Progenitor cell of endocrine pancreas (in vitro differentiated cells): ENCODE data around the gene POLD1. TPM values are rescaled to one million over a fixed set of nuclear protein-coding genes. Genes with fewer than 3 reads are reported as not detected.
A peak's percentile ranks its signal among the peaks of the same experiment; 100 is the strongest.

Experiments used
- DNase-seq: peaks from one replicate; pipeline ENCODE4 v3.0.0; 2021; ENCODE audit warnings: low spot score; ENCODE audit not compliant: unreplicated experiment
- H3K27ac Mint-ChIP-seq: 2 replicates; pipeline ENCODE4 v1.8.0; 2021; ENCODE audit warnings: mild to moderate bottlenecking, moderate library complexity, mixed read lengths
- H3K27me3 Mint-ChIP-seq: 2 replicates; pipeline ENCODE4 v1.8.0; 2021; ENCODE audit warnings: mixed read lengths
- H3K36me3 Mint-ChIP-seq: 2 replicates; pipeline ENCODE4 v1.8.0; 2022; ENCODE audit warnings: mixed read lengths; ENCODE audit not compliant: insufficient read depth
- H3K4me1 Mint-ChIP-seq: 2 replicates; pipeline ENCODE4 v1.8.0; 2021; ENCODE audit warnings: low read depth, mixed read lengths
- H3K4me3 Mint-ChIP-seq: 2 replicates; pipeline ENCODE4 v1.8.0; 2021; ENCODE audit warnings: low read depth, mild to moderate bottlenecking, moderate library complexity, mixed read lengths
- H3K9me3 Mint-ChIP-seq: 2 replicates; pipeline ENCODE4 v1.8.0; 2021; ENCODE audit warnings: low read depth, mixed read lengths
- total RNA-seq: library from RNA; stranded (reverse); gene quantifications from 2 replicates; pipeline ENCODE4 v1.2.1, GENCODE V29; 2021
- TF ChIP-seq, protein P1 (sequence below): fragments of 200-600 bp; sonication (generic); IDR thresholded peaks from one replicate; pipeline ENCODE4 v1.5.0; 2021; ENCODE audit warnings: antibody characterized with exemption, mild to moderate bottlenecking; ENCODE audit not compliant: unreplicated experiment

POLD1 gene
- total RNA-seq, 1 donor from 2014 or later: 99.5 TPM

DNA sequence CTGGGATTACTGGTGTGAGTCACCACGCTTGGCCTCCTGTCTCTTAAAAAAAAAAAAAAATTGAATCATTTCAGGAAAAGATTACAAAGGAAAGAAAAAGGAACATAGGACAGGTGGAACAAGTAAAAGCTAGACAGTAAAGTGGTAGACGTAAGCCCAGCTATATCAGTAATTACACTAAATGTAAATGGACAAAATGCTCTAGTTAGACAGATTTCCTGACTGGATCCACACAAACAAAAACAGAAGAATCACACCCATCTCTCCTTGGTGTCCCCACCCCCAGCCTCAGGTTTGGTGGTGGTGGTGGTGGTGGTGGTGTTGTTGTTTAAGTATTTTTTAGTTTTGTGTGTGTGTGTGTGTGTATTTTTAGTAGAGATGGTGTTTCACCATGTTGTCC, 28.3 kb downstream of the POLD1 start:
- Mint-ChIP-seq H3K36me3 (peaks cover 8% of the 10 kb centered on the region), H3K27ac (no peak overlapping the region), H3K27me3 (no peaks in the 10 kb centered on the region), H3K4me1 (no peaks in the 10 kb centered on the region), H3K4me3 (no peak overlapping the region), H3K9me3 (no peaks in the 10 kb centered on the region)
- no peak for DNase-seq
- TF ChIP-seq, protein P1, sequence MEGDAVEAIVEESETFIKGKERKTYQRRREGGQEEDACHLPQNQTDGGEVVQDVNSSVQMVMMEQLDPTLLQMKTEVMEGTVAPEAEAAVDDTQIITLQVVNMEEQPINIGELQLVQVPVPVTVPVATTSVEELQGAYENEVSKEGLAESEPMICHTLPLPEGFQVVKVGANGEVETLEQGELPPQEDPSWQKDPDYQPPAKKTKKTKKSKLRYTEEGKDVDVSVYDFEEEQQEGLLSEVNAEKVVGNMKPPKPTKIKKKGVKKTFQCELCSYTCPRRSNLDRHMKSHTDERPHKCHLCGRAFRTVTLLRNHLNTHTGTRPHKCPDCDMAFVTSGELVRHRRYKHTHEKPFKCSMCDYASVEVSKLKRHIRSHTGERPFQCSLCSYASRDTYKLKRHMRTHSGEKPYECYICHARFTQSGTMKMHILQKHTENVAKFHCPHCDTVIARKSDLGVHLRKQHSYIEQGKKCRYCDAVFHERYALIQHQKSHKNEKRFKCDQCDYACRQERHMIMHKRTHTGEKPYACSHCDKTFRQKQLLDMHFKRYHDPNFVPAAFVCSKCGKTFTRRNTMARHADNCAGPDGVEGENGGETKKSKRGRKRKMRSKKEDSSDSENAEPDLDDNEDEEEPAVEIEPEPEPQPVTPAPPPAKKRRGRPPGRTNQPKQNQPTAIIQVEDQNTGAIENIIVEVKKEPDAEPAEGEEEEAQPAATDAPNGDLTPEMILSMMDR: no peak

DNA sequence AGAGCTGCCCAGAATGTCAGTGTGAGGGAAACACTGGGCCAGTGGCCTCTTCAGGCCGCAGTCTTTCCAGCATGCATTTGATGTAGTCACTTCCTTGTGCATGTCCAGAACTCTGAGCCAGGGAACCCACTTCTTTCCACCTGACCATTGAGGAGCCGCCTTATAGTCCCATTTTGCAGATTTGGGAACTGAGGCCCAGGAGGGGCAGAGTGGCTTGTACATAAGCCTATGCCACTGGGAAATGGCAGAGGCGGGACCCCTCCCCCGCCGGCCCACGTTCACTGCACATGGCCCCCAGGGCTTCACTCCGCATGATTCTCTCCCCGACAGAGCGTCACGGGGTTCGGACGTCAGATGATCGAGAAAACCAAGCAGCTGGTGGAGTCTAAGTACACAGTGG, 28.9 kb downstream of the POLD1 start:
- no peaks in the 10 kb centered on the region for H3K27me3 Mint-ChIP-seq
- no peaks in the 10 kb centered on the region for H3K9me3 Mint-ChIP-seq
- TF ChIP-seq, protein P1: no peak
- no peak overlapping the region for H3K4me3 Mint-ChIP-seq
- no peak for DNase-seq
- no peaks in the 10 kb centered on the region for H3K4me1 Mint-ChIP-seq
- peaks cover 8% of the 10 kb centered on the region for H3K36me3 Mint-ChIP-seq
- H3K27ac Mint-ChIP-seq: peak overlapping the region; percentile 74

DNA sequence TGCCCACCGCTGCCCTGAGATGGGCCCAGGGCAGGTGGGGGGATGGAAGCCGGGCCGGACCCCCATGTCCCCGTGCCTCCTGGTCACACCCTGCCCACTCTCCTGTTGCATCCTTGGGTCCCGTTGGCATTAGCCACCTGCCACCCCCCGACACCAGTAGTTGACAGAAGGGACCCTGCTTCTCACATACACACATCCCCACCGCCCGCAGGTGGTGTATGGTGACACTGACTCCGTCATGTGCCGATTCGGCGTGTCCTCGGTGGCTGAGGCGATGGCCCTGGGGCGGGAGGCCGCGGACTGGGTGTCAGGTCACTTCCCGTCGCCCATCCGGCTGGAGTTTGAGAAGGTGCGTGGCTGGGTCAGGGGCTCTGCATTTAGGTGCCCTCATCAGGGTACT, 29.4 kb downstream of the POLD1 start:
- Mint-ChIP-seq H3K9me3 (no peaks in the 10 kb centered on the region), H3K4me1 (peaks cover 3% of the 10 kb centered on the region), H3K27ac (no peak overlapping the region), H3K27me3 (peaks cover 3% of the 10 kb centered on the region), H3K36me3 (peaks cover 8% of the 10 kb centered on the region), H3K4me3 (no peak overlapping the region)
- TF ChIP-seq, protein P1: no peak
- DNase-seq: no peak

DNA sequence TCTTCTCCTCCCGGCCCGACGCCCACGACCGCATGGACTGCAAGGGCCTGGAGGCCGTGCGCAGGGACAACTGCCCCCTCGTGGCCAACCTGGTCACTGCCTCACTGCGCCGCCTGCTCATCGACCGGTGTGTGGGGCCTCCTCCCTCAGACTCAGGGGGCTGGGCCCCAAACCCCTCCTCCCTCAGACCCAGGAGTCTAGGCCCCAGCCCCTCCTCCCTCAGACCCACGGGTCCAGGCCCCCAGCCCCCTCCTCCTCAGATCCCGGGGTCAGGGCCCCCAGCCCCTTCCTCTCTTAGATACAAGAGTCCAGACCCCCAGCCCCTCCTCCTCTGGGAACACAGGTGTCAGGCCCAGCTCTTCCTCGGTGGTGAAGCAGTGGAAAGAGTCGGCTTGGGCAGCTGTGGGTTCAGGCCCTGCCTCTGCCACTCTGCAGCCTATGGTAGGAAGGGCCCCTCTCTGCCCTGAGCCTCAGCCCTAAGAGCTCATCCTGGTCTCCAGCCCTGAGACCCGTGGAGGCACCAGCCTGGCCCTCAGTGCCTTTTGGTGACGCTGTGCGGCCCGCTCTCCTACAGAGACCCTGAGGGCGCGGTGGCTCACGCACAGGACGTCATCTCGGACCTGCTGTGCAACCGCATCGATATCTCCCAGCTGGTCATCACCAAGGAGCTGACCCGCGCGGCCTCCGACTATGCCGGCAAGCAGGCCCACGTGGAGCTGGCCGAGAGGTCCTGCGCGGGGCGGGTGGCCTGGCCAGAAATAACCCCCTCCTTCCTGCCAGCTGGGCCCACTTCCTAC, 30.9 kb downstream of the POLD1 start:
- Mint-ChIP-seq H3K4me3 (no peak overlapping the region), H3K36me3 (peaks cover 4% of the 10 kb centered on the region)

DNA sequence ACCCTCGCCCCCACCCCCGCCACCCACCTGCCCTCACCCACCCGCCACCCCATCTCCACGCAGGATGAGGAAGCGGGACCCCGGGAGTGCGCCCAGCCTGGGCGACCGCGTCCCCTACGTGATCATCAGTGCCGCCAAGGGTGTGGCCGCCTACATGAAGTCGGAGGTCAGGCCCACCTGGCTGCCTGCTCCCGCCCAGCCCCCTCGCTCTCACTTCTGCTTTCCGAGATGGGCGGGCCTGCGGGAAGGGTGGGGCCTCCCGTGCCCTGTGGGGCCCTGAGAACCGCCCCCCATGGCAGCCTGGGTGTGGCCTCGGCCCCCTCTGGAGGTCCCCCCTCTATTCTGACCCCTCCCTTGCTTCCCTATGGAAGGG, 31.5 kb downstream of the POLD1 start:
- TF ChIP-seq, protein P1: no peak
- no peak for DNase-seq
- Mint-ChIP-seq H3K4me1 (peaks cover 9% of the 10 kb centered on the region), H3K4me3 (no peak overlapping the region), H3K27me3 (peaks cover 19% of the 10 kb centered on the region), H3K9me3 (no peaks in the 10 kb centered on the region), H3K36me3 (peaks cover 4% of the 10 kb centered on the region), H3K27ac (no peak overlapping the region)

More for the DNA sequence above, 30.9 kb downstream of the POLD1 start:
- TF ChIP-seq, protein P1: peak; percentile 95
- Mint-ChIP-seq H3K4me1 (peaks cover 9% of the 10 kb centered on the region), H3K9me3 (no peaks in the 10 kb centered on the region), H3K27me3 (peaks cover 14% of the 10 kb centered on the region), H3K27ac (no peak overlapping the region)
- DNase-seq: peak; percentile 88
